IMR-90 (cell line): ENCODE results near the gene DPP6. TPM values are rescaled to one million over a fixed set of nuclear protein-coding genes. Genes with fewer than 3 reads are reported as not detected.

Experiments used
- ATAC-seq: fragments of 200-7000 bp; cut with Tn5 transposase; 2 replicates; pipeline ENCODE4 v1.9.1; 2020; ENCODE audit warnings: low read depth, mild to moderate bottlenecking, moderate library complexity
- BruUV-seq: library from RNA; stranded (reverse); fragments of 400-500 nt; replicated peaks from 2 replicates; lab custom pipeline; 2021; lab: Mats Ljungman, UMichigan
- CTCF ChIA-PET: fragments of 300-600 bp; formaldehyde crosslinking; extraction: SDS; loops from one replicate; lab custom pipeline; 2021; ENCODE audit warnings: antibody characterized with exemption; lab: Yijun Ruan, JAX
- POLR2A ChIA-PET: fragments of 300-600 bp; sonication (Branson Sonifier 250); formaldehyde crosslinking; loops from one replicate; lab custom pipeline; 2022; ENCODE audit warnings: antibody characterized with exemption; ENCODE audit not compliant: unreplicated experiment; lab: Charles Lee
- DNase-seq: peaks from one replicate; pipeline ENCODE4 v3.0.0; 2013
- H2AFZ ChIP-seq: replicated peaks from 2 replicates; pipeline ENCODE3; 2013; ENCODE audit warnings: low read length, mild to moderate bottlenecking; ENCODE audit not compliant: poor library complexity
- H2AK5ac ChIP-seq: 2 replicates; pipeline ENCODE4 v1.6.1; 2013; ENCODE audit warnings: low read depth, low read length, inconsistent platforms
- H2AK9ac ChIP-seq: replicated peaks from 2 replicates; pipeline ENCODE3; 2013; ENCODE audit warnings: mild to moderate bottlenecking, low read depth, low read length, moderate library complexity; ENCODE audit not compliant: poor library complexity
- H2BK120ac ChIP-seq: 2 replicates; pipeline ENCODE4 v1.6.1; 2013; ENCODE audit warnings: low read depth, low read length, inconsistent platforms
- H2BK15ac ChIP-seq: 3 replicates; pipeline ENCODE4 v1.6.1; 2013; ENCODE audit warnings: low read depth, low read length, inconsistent platforms
- H2BK20ac ChIP-seq: 2 replicates; pipeline ENCODE4 v1.6.1; 2013; ENCODE audit warnings: low read depth, mild to moderate bottlenecking, inconsistent platforms, low read length, moderate library complexity
- H2BK5ac ChIP-seq: 2 replicates; pipeline ENCODE4 v1.6.1; 2013; ENCODE audit warnings: mild to moderate bottlenecking, low read depth, low read length, inconsistent platforms; ENCODE audit not compliant: poor library complexity, severe bottlenecking
- H3K14ac ChIP-seq: replicated peaks from 2 replicates; pipeline ENCODE4 v1.6.1; 2013; ENCODE audit warnings: low read depth, low read length, inconsistent platforms
- H3K18ac ChIP-seq: 2 replicates; pipeline ENCODE4 v1.6.1; 2013; ENCODE audit warnings: low read depth, low read length, control low read depth
- H3K23ac ChIP-seq: 2 replicates; pipeline ENCODE4 v1.6.1; 2013; ENCODE audit warnings: low read depth, low read length, inconsistent platforms
- H3K27ac ChIP-seq: 2 replicates; pipeline ENCODE4 v1.5.1; 2013; ENCODE audit warnings: mild to moderate bottlenecking, control low read depth, low read length; ENCODE audit not compliant: insufficient read depth
- H3K27me3 ChIP-seq: 2 replicates; pipeline ENCODE4 v1.6.1; 2013; ENCODE audit warnings: low read length; ENCODE audit not compliant: control insufficient read depth, insufficient read depth
- H3K36me3 ChIP-seq: 2 replicates; pipeline ENCODE4 v1.6.1; 2013; ENCODE audit warnings: low read length, mixed read lengths; ENCODE audit not compliant: control insufficient read depth, insufficient read depth
- H3K4ac ChIP-seq: 2 replicates; pipeline ENCODE4 v1.6.1; 2013; ENCODE audit warnings: low read depth, low read length, inconsistent platforms
- H3K4me1 ChIP-seq: 2 replicates; pipeline ENCODE4 v1.6.1; 2013; ENCODE audit warnings: low read length, mixed read lengths; ENCODE audit not compliant: control insufficient read depth, insufficient read depth
- H3K4me2 ChIP-seq: 2 replicates; pipeline ENCODE4 v1.6.1; 2013; ENCODE audit warnings: low read depth, mild to moderate bottlenecking, control low read depth, low read length, moderate library complexity
- H3K4me3 ChIP-seq: 2 replicates; pipeline ENCODE4 v1.5.1; 2013; ENCODE audit warnings: low read depth, mild to moderate bottlenecking, control low read depth, low read length, moderate library complexity; ENCODE audit not compliant: insufficient read depth
- H3K56ac ChIP-seq: 2 replicates; pipeline ENCODE4 v1.6.1; 2013; ENCODE audit warnings: low read length, inconsistent platforms; ENCODE audit not compliant: insufficient read depth; ENCODE audit errors: extremely low read depth
- H3K79me1 ChIP-seq, 2 experiments: 2 replicates each; pipeline ENCODE4 v1.6.1; 2013; ENCODE audit warnings: low read length in 2 of 2, inconsistent platforms in 1 of 2, low read depth in 1 of 2
- H3K9ac ChIP-seq: 2 replicates; pipeline ENCODE4 v1.6.1; 2013; ENCODE audit warnings: low read depth, low read length, control low read depth
- H3K9me1 ChIP-seq: 2 replicates; pipeline ENCODE4 v1.6.1; 2013; ENCODE audit warnings: low read length, inconsistent platforms; ENCODE audit not compliant: insufficient read depth
- H3K9me3 ChIP-seq: 2 replicates; pipeline ENCODE4 v1.6.1; 2013; ENCODE audit warnings: low read length; ENCODE audit not compliant: control insufficient read depth, insufficient read depth
- H4K20me1 ChIP-seq: 2 replicates; pipeline ENCODE4 v1.6.1; 2013; ENCODE audit warnings: low read length, inconsistent platforms; ENCODE audit not compliant: insufficient read depth
- H4K5ac ChIP-seq: 2 replicates; pipeline ENCODE4 v1.6.1; 2013; ENCODE audit warnings: mild to moderate bottlenecking, low read depth, low read length, control low read depth
- H4K8ac ChIP-seq, 2 experiments: 2 replicates each; pipeline ENCODE4 v1.6.1; 2013; ENCODE audit warnings: low read depth in 2 of 2, low read length in 2 of 2, control low read depth in 1 of 2, inconsistent platforms in 1 of 2
- H4K91ac ChIP-seq: 2 replicates; pipeline ENCODE4 v1.6.1; 2013; ENCODE audit warnings: low read depth, low read length, inconsistent platforms; ENCODE audit not compliant: insufficient read depth
- BHLHE40 ChIP-seq: fragments of 150-350 bp; IDR thresholded peaks from 2 replicates; pipeline ENCODE4 v1.6.1; 2016; ENCODE audit warnings: mild to moderate bottlenecking, low read depth, low read length
- CEBPB ChIP-seq: IDR thresholded peaks from 2 replicates; pipeline ENCODE4 v1.6.1; 2012; ENCODE audit warnings: low read depth, low read length, improper control_type of control experiment
- CHD1 ChIP-seq: IDR thresholded peaks from 2 replicates; pipeline ENCODE4 v1.6.1; 2012; ENCODE audit warnings: low read depth, low read length, improper control_type of control experiment
- CTCF ChIP-seq: conservative IDR thresholded peaks from 2 replicates; pipeline ENCODE4 v1.5.1; 2012; ENCODE audit warnings: mild to moderate bottlenecking, low read depth, low read length, improper control_type of control experiment
- ELK1 ChIP-seq: fragments of 150-350 bp; IDR thresholded peaks from 2 replicates; pipeline ENCODE4 v1.6.1; 2016; ENCODE audit warnings: low read depth, mild to moderate bottlenecking, low read length, moderate library complexity, borderline replicate concordance
- FOS ChIP-seq: fragments of 150-350 bp; IDR thresholded peaks from 2 replicates; pipeline ENCODE4 v1.6.1; 2016; ENCODE audit warnings: low read depth, low read length
- MAZ ChIP-seq: IDR thresholded peaks from 2 replicates; pipeline ENCODE4 v1.6.1; 2012; ENCODE audit warnings: low read depth, mild to moderate bottlenecking, low read length, improper control_type of control experiment, moderate library complexity, borderline replicate concordance
- NFE2L2 ChIP-seq: fragments of 150-350 bp; IDR thresholded peaks from 2 replicates; pipeline ENCODE4 v1.6.1; 2016; ENCODE audit warnings: low read depth, mild to moderate bottlenecking, low read length
- POLR2A ChIP-seq: IDR thresholded peaks from 2 replicates; pipeline ENCODE4 v1.6.1; 2012; ENCODE audit warnings: mild to moderate bottlenecking, low read depth, low read length
- RAD21 ChIP-seq: IDR thresholded peaks from 2 replicates; pipeline ENCODE4 v1.6.1; 2012; ENCODE audit warnings: low read length, improper control_type of control experiment
- RCOR1 ChIP-seq: IDR thresholded peaks from 2 replicates; pipeline ENCODE4 v1.6.1; 2012; ENCODE audit warnings: mild to moderate bottlenecking, low read length, improper control_type of control experiment; ENCODE audit not compliant: insufficient replicate concordance
- RFX5 ChIP-seq: IDR thresholded peaks from 2 replicates; pipeline ENCODE4 v1.8.0; 2012; ENCODE audit warnings: low read depth, mild to moderate bottlenecking, low read length, moderate library complexity
- SMC3 ChIP-seq: fragments of 150-350 bp; IDR thresholded peaks from 2 replicates; pipeline ENCODE4 v1.6.1; 2016; ENCODE audit warnings: low read depth, mild to moderate bottlenecking, antibody characterized with exemption, low read length, moderate library complexity
- USF2 ChIP-seq: fragments of 150-350 bp; IDR thresholded peaks from 2 replicates; pipeline ENCODE4 v1.6.1; 2017; ENCODE audit warnings: mild to moderate bottlenecking, antibody characterized with exemption, low read length, low read depth
- WGBS, 2 experiments: methylation state at CpG; one replicate each; pipeline versions ENCODE4 v1.1.5 to v1.1.7; 2013; ENCODE audit warnings: missing lambda C conversion rate in 2 of 2; ENCODE audit not compliant: insufficient read length in 1 of 2; ENCODE audit errors: extremely low coverage in 2 of 2; 5-methylcytosine and 5-hydroxymethylcytosine counted together
- dilution Hi-C: fragments of 300-500 bp; cut with HindIII; formaldehyde crosslinking; loops from one replicate; pipeline ENCODE4 v1.14.3; 2018; ENCODE audit warnings: low sequenced_read_pairs; ENCODE audit not compliant: unreplicated experiment
- in situ Hi-C: fragments of 300-500 bp; cut with MboI; formaldehyde crosslinking; loops from 3 replicates; pipeline ENCODE4 v1.14.3; 2019; ENCODE audit warnings: low sequenced_read_pairs, inconsistent platforms, mixed read lengths
- intact Hi-C: fragments of 100-400 bp; cut with micrococcal nuclease; formaldehyde crosslinking; loops from 2 replicates; pipeline ENCODE4 v1.10.0; 2022
- polyA plus RNA-seq, 3 experiments: library from polyadenylated mRNA; depleted of rRNA; stranded (reverse); fragments of >200 nt; gene quantifications; 2 replicates each; pipeline ENCODE4 v1.2.3, GENCODE V29; 2012; ENCODE audit warnings: low replicate concordance in 1 of 3
- total RNA-seq: library from RNA; depleted of rRNA; stranded (reverse); fragments of >200 nt; gene quantifications from 2 replicates; pipeline ENCODE4 v1.2.3, GENCODE V29; 2012

Gene DPP6
- total and polyA plus RNA-seq, 2 of the 4 experiments (the other 2 are of a cell fraction): not detected

- H2AK5ac ChIP-seq: no peak overlapping the region
- TF ChIP-seq CEBPB (no peak), CHD1 (no peak), CTCF (no peak), RCOR1 (no peak), ELK1 (no peak), SMC3 (no peak), POLR2A (no peak), RFX5 (no peak), RAD21 (no peak), USF2 (no peak), NFE2L2 (no peak), MAZ (no peak), BHLHE40 (no peak), FOS (no peak)
Measured at GRCh38 chr7:154451480-154452457, 399.6 kb downstream of the DPP6 start.

More at GRCh38 chr7:154451480-154452457, 399.6 kb downstream of the DPP6 start:
- no peak overlapping the region for H2BK5ac ChIP-seq
- ATAC-seq (no peak), DNase-seq (no peak)
- ChIA-PET CTCF (interaction anchor here (0.6 kb wide), 1 partner anchor 12 kb away, joined by 3 read pairs; no protein-coding TSS in a partner anchor), POLR2A (no interaction called here)
- BruUV-seq: no TSS peak
- no peak overlapping the region for H3K9ac ChIP-seq
- no peak overlapping the region for H3K4ac ChIP-seq
- no peak overlapping the region for H2BK15ac ChIP-seq
- no peak overlapping the region for H4K91ac ChIP-seq
- no peak overlapping the region for H3K56ac ChIP-seq
- no peak overlapping the region for H2BK120ac ChIP-seq
- no peak overlapping the region for H3K4me2 ChIP-seq
- no peak overlapping the region for H3K4me3 ChIP-seq
- H3K4me1 ChIP-seq: no peaks in the 10 kb centered on the region
- no peak overlapping the region for H3K27ac ChIP-seq
- H3K79me1 ChIP-seq: no peaks in the 10 kb centered on the region
- H4K20me1 ChIP-seq: no peaks in the 10 kb centered on the region
- no peak overlapping the region for H2BK20ac ChIP-seq
- in situ Hi-C loops (no loop called here), intact Hi-C loops (no loop called here), dilution Hi-C loops (no loop called here)
- WGBS, 2 experiments: 44% methylated on average over 4 of the region's 15 CpGs; no CpG with 5 or more reads in 1 of the 2 experiments
- no peak overlapping the region for H4K5ac ChIP-seq
- no peaks in the 10 kb centered on the region for H3K36me3 ChIP-seq
- H3K23ac ChIP-seq: no peak overlapping the region
- H4K8ac ChIP-seq: no peak overlapping the region
- H3K18ac ChIP-seq: no peak overlapping the region
- no peaks in the 10 kb centered on the region for H3K27me3 ChIP-seq
- H3K14ac ChIP-seq: no peak overlapping the region
- H2AFZ ChIP-seq: no peak overlapping the region
- no peaks in the 10 kb centered on the region for H3K9me1 ChIP-seq
- H2AK9ac ChIP-seq: no peak overlapping the region
- peaks cover 25% of the 10 kb centered on the region for H3K9me3 ChIP-seq
